ENCODE measurements around the gene GK. TPM values are rescaled to one million over a fixed set of nuclear protein-coding genes. Genes with fewer than 3 reads are reported as not detected.

The GK gene
- total and polyA plus RNA-seq, 4 donors = 20.2 to 84.0 (median 35.1) TPM

DNA sequence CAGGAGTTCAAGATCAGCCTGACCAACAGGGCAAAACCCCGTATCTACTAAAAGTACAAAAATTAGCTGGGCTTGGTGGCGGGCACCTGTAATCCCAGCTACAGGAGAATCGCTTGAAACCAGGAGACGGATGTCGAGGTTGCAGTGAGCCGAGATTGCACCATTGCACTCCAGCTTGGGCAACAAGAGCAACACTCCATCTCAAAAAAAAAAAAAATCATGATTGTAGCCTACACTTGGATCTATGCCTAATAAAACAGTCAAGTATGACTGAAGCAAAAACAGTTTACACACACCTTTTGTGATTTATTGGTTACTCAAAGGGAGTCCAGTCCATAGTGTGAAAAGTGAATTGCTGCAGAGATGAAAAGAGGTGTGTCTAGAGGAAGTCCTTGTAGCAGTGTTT lies 41.0 kb upstream of the GK start:
- Histone ChIP-seq H3K9ac (ENCODE audit: insufficient read depth in 1 of 2, low read length in 2 of 2) (no peak overlapping the region), H3K4me1 (ENCODE audit: control insufficient read depth in 5 of 5, insufficient read depth in 5 of 5, low read length in 5 of 5) (no peaks in the 10 kb centered on the region), H3K36me3 (ENCODE audit: control insufficient read depth in 4 of 4, insufficient read depth in 4 of 4, low read length in 4 of 4) (no peaks in the 10 kb centered on the region), H3K27me3 (ENCODE audit: control insufficient read depth in 3 of 3, insufficient read depth in 3 of 3, low read length in 2 of 3) (no peaks in the 10 kb centered on the region), H3K27ac (ENCODE audit: low read depth in 1 of 2, low read length in 1 of 2) (no peak overlapping the region), H3K4me3 (no peak overlapping the region), H3K9me3 (ENCODE audit: control insufficient read depth in 4 of 4, insufficient read depth in 3 of 4, low read length in 3 of 4) (peaks cover 0 to 1% (median 0%) of the 10 kb centered on the region in 4 donors)
- DNase-seq = no peak
- TF ChIP-seq CTCF (IDR thresholded peaks at IDR 0.05; ENCODE audit: control extremely low read depth, extremely low read depth) = no peak
- 32 to 57% methylated on average over 6 of the region's 6 CpGs for WGBS, 2 donors
- ATAC-seq (ENCODE audit: insufficient read depth, low FRiP score) = no peak

GRCh38 chrX:30613721-30614120 lies 39.5 kb upstream of the GK start:
- Histone ChIP-seq H3K36me3 (ENCODE audit: control insufficient read depth in 4 of 4, insufficient read depth in 4 of 4, low read length in 4 of 4) (no peaks in the 10 kb centered on the region), H3K27me3 (ENCODE audit: control insufficient read depth in 3 of 3, insufficient read depth in 3 of 3, low read length in 2 of 3) (no peaks in the 10 kb centered on the region), H3K4me3 (no peak overlapping the region), H3K9ac (ENCODE audit: insufficient read depth in 1 of 2, low read length in 2 of 2) (no peak overlapping the region), H3K9me3 (ENCODE audit: control insufficient read depth in 4 of 4, insufficient read depth in 3 of 4, low read length in 3 of 4) (peaks cover 0 to 7% (median 0%) of the 10 kb centered on the region in 4 donors), H3K27ac (ENCODE audit: low read depth in 1 of 2, low read length in 1 of 2) (no peak overlapping the region), H3K4me1 (ENCODE audit: control insufficient read depth in 5 of 5, insufficient read depth in 5 of 5, low read length in 5 of 5) (no peaks in the 10 kb centered on the region)
- ATAC-seq (ENCODE audit: insufficient read depth, low FRiP score) (no peak), DNase-seq (no peak)
- no peak for TF ChIP-seq CTCF (IDR thresholded peaks at IDR 0.05; ENCODE audit: control extremely low read depth, extremely low read depth)
- 36 to 58% methylated on average over 5 of the region's 5 CpGs for WGBS, 2 donors

- H3K27me3 ChIP-seq (ENCODE audit: control insufficient read depth in 3 of 3, insufficient read depth in 3 of 3, low read length in 2 of 3) = no peaks in the 10 kb centered on the region
- DNase-seq (no peak), ATAC-seq (ENCODE audit: insufficient read depth, low FRiP score) (no peak)
- no peak for TF ChIP-seq CTCF (IDR thresholded peaks at IDR 0.05; ENCODE audit: control extremely low read depth, extremely low read depth)
- peaks cover 0 to 7% (median 0%) of the 10 kb centered on the region in 4 donors for H3K9me3 ChIP-seq (ENCODE audit: control insufficient read depth in 4 of 4, insufficient read depth in 3 of 4, low read length in 3 of 4)
- H3K36me3 ChIP-seq (ENCODE audit: control insufficient read depth in 4 of 4, insufficient read depth in 4 of 4, low read length in 4 of 4) = no peaks in the 10 kb centered on the region
- H3K4me3 ChIP-seq = no peak overlapping the region
- H3K9ac ChIP-seq (ENCODE audit: insufficient read depth in 1 of 2, low read length in 2 of 2) = no peak overlapping the region
- 56 to 87% methylated on average over 4 of the region's 4 CpGs for WGBS, 2 donors
- H3K4me1 ChIP-seq (ENCODE audit: control insufficient read depth in 5 of 5, insufficient read depth in 5 of 5, low read length in 5 of 5) = no peaks in the 10 kb centered on the region
- H3K27ac ChIP-seq (ENCODE audit: low read depth in 1 of 2, low read length in 1 of 2) = no peak overlapping the region
Measured at GRCh38 chrX:30615229-30615628, 38.0 kb upstream of the GK start.

DNA sequence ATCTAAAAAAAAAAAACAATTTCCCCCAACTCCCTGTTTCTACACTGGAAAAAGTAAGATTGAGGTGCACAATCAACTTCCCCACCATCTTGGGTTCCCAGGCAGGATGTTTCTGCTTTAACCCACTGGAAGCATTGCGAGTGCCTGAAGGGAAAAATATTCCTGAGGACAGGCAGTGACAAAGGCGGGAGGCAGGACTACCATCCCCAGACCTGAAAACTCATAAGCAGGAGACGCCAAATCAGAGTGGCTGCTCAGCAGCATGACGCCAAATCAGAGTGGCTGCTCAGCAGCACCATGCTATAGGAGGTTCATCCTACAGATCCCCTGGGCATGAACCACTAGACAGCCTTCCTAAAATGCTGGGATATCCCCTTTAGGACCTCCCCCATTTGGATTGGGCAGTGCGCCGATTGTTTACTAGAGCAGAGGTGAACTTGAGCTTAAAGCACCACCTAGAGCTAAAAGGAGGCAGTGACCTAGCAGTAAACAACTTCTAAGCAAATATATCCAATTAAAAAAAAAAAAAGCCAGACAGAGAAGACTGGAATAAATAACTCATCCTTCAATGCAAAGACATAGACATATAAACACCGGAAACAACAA lies 35.0 kb upstream of the GK start:
- H3K27ac ChIP-seq (ENCODE audit: low read depth in 1 of 2, low read length in 1 of 2) = no peak overlapping the region
- H3K27me3 ChIP-seq (ENCODE audit: control insufficient read depth in 3 of 3, insufficient read depth in 3 of 3, low read length in 2 of 3) = no peaks in the 10 kb centered on the region
- H3K4me3 ChIP-seq = no peak overlapping the region
- no peaks in the 10 kb centered on the region for H3K36me3 ChIP-seq (ENCODE audit: control insufficient read depth in 4 of 4, insufficient read depth in 4 of 4, low read length in 4 of 4)
- no peaks in the 10 kb centered on the region for H3K4me1 ChIP-seq (ENCODE audit: control insufficient read depth in 5 of 5, insufficient read depth in 5 of 5, low read length in 5 of 5)
- peaks cover 0 to 13% (median 2%) of the 10 kb centered on the region in 4 donors for H3K9me3 ChIP-seq (ENCODE audit: control insufficient read depth in 4 of 4, insufficient read depth in 3 of 4, low read length in 3 of 4)
- no peak for TF ChIP-seq CTCF (IDR thresholded peaks at IDR 0.05; ENCODE audit: control extremely low read depth, extremely low read depth)
- WGBS, 2 donors = 62 to 71% methylated on average over 7 of the region's 7 CpGs
- no peak for DNase-seq
- H3K9ac ChIP-seq (ENCODE audit: insufficient read depth in 1 of 2, low read length in 2 of 2) = no peak overlapping the region
- no peak for ATAC-seq (ENCODE audit: insufficient read depth, low FRiP score)

Data from lung (tissue), 12 donors.